Left kidney (tissue), 2 donors: Measurements from ENCODE around the gene UGT1A6. TPM values are rescaled to one million over a fixed set of nuclear protein-coding genes. Genes with fewer than 3 reads are reported as not detected.
"Not testable (repeated sequence)": the region's sequence is repeated elsewhere in the genome, so short reads cannot be mapped to it uniquely, and the experiment has no call there.

Experiments used
- DNase-seq: peaks from one replicate; pipeline ENCODE4 v3.0.0-alpha.2; 2013
- polyA plus RNA-seq: library from polyadenylated mRNA; unstranded; fragments of 120-200 nt; gene quantifications from one replicate; pipeline ENCODE4 v1.2.1, GENCODE V29; 2013; ENCODE audit not compliant: insufficient read length

UGT1A6 gene
- polyA plus RNA-seq, 1 donor, result 2.7 TPM

DNA sequence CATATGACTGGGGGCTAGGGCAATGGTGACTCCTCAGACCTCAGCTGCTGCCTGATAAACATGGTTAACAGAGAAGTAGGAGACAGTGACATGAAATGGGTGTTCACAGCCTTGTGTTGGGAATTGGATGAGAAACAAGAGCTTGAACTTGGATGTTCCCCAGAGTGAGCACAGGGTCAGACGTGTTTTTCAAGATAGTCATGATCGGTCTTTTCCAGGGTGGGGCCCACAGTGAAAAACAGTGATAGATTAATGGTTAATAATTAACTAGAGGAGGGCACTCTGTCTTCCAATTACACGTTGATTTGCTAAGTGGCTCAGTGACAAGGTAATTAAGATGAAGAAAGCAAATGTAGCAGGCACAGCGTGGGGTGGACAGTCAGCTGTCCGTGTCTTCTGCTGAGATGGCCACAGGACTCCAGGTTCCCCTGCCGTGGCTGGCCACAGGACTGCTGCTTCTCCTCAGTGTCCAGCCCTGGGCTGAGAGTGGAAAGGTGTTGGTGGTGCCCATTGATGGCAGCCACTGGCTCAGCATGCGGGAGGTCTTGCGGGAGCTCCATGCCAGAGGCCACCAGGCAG lies 36.1 kb downstream of the UGT1A6 start, which contains the start of gene UGT1A3:
Gene UGT1A3 (plus strand): TSS at position 320 of the 579 bp plus-strand sequence. CDS start 85 bp downstream, at position 405.
- DNase-seq, result no peak

DNA sequence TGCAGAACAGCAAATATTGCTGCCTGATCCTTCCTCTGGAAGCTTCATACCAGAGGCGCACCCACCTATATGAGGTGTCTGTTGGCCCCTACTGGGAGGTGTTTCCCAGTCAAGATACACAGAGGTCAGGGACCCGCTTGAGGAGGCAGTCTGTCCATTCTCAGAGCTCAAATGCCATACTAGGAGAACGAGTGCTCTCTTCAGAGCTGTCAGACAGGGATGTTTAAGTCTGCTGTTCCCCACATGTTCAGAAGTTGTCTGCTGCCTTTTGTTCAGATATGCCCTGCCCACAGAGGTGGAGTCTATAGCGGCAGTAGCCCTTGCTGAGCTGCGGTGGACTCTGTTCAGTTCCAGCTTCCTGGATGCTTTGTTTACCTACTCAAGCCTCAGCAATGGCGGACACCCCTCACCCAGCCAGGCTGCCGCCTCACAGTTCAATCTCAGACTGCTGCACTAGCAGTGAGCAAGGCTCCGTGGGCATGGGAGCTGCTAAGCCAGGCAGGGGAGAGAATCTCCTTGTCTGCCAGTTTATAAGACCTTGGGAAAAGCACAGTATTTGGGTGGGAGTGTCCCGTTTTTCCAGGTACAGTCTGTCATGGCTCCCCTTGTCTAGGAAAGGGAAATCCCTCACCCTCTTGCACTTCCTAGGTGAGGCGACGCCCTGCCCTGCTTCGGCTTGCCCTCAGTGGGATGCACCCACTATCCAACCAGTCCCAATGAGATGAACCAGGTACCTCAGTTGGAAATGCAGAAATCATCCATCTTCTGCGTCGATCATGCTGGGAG lies 44.4 kb downstream of the UGT1A6 start:
- not testable (repeated sequence) for DNase-seq

DNA sequence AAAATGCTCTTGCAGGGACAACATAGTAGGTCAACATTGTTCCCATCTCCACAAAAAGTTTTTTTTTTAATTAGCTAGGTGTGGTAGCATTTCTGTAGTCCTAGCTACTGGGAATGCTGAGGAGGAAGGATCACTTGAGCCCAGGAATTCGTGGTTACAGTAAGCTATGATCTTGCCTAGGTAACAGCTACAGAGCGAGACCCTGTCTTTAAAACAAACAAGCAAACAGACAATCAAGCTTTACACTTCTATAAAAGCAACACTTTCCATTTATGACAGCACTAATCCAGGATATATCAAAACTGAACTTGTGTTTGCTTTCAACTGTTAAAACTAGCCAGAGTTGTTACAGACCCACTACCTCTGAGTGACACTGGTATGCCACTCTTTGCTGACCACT lies 48.2 kb downstream of the UGT1A6 start:
- no peak for DNase-seq

DNA sequence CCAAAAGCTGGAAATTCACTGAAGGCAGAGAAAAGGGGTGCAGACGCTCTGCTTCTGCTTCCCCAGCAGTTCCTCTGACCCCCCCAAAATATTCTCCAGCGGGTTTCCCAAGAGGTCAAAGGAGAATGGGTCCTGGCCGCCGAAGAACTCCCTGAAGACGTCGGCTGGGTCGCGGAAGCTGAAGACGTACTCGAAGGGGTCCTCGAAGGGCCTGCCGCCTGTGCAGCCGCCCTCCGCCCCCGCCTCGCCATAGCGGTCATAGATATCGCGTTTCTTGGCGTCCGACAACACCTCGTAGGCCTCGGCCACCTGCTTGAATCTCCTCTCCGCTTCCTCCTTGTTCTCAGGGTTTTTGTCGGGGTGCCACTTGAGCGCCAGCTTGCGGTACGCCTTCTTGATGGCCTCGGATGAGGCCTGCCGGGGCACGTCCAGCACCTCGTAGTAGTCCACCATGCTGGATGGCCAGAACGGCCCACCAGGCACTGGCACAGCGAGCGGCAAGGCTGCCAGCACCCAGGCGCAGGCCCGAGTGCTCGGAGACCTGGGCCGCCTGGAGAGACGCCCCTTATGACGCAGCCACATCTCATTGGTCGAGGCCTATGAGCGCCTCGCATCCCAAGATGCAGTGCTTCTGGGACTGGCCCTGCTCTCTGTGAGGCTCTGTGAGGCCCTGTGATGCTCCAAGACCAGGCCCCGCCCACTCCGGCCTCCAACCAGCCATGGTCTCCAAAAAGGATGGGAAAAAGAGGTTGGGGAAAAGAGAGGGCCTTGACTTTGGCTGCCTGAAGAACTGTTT lies 51.0 kb downstream of the UGT1A6 start:
- no peak for DNase-seq

DNA sequence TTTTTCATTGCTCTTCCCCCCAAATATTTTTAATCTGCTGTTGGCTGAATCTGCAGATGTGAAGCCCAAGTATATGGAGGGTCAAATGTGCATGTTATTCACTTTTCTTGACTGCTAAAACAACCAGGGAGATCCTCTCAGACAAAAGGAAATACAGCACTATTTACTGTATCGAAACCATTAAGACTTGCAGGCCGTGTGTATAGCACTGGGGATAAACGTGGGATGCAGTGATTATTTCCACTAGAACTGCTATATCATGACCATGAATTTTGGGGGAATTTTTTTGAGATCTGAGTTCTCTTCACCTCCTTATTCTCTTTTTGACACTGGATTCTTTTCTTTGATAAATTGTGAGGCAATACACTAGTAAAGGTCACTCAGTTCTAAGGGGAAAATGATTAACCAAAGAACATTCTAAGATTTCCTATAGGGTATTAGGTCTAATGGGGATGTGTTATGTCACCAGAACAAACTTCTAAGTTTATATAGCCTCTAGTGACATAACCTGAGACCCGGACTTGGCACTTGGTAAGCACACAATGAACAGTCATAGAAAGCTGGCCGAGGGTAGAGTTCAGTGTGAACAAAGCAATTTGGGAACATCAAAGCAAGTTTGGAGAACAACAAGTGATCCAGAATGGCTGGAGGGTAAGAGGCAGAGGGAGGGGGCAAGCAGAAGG lies 52.5 kb downstream of the UGT1A6 start:
- no peak for DNase-seq

DNA sequence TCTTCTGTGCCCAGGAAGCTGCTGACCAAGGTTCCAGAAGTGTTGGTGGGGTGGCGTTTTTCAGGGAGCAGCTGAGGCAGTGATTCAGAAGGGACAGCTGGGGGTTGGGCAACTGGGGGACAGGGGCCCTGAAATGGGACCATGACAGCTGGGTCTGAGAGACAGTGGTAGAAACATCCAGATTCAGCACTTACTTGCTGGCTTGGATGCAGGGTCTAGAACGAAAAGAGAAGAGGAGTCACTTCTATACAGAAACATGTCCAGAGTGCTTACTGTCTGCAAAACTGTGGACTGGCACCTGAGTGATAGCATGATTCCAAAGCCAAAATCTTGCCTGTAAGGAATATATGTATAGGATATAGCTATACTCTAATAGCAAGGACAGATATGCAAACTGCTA lies 53.1 kb downstream of the UGT1A6 start:
- not testable (repeated sequence) for DNase-seq

DNA sequence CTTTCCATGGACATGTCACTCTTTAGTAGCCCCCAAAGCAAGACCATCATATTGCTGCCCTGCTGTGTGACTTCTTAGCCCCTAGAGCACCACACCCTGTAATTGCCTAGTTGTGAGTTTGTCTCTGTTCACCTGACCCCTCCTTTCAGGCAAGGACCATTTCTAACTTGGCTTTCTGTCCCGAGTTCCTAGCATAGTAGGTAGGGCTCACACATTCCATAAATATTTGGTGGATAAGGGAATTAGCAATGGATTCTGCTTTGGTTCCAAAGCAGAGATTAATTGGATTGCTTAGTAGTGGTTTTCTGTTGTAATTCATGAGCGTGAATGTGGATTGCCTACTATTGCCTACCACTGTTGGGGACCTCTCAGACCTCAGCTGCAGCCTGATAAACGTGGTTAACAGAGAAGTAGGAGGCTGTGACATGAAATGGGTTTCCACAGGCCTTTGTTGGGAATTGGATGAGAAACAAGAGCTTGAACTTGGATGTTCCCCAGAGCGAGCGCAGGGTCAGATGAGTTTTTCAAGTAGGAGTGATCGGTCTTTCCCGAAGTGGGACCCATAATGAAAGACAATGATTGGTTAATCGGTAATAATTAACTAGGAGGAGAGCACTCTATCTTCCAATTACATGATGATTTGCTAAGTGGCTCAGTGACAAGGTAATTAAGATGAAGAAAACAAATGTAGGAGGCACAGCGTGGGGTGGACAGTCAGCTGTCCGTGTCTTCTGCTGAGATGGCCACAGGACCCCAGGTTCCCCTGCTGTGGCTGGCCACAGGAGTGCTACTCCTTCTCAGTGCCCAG lies 54.0 kb downstream of the UGT1A6 start:
- DNase-seq, result no peak

DNA sequence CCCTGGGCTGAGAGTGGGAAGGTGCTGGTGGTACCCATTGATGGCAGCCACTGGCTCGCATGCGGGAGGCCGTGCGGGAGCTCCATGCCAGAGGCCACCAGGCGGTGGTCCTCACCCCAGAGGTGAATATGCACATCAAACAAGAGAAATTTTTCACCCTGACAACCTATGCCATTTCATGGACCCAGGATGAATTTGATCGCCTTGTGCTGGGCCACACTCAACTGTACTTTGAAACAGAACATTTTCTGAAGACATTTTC lies 54.5 kb downstream of the UGT1A6 start:
- no peak for DNase-seq

DNA sequence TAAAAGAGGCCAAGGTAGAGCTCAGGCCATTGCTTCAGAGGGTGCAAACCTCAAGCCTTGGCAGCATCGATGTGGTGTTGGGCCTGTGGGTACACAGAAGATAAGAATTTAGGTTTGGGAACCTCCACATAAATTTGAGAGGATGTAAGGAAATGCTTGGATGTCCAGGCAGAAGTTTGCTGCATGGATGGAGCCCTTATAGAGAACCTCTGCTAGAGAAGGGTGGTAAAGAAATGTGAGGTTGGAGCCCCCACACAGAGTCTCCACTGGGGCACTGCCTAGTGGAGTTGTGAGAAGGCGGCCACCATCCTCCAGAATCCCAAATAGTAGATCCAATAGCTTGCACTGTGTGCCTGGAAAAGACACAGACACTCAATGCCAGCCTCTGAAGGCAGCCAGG lies 58.0 kb downstream of the UGT1A6 start:
- not testable (repeated sequence) for DNase-seq

DNA sequence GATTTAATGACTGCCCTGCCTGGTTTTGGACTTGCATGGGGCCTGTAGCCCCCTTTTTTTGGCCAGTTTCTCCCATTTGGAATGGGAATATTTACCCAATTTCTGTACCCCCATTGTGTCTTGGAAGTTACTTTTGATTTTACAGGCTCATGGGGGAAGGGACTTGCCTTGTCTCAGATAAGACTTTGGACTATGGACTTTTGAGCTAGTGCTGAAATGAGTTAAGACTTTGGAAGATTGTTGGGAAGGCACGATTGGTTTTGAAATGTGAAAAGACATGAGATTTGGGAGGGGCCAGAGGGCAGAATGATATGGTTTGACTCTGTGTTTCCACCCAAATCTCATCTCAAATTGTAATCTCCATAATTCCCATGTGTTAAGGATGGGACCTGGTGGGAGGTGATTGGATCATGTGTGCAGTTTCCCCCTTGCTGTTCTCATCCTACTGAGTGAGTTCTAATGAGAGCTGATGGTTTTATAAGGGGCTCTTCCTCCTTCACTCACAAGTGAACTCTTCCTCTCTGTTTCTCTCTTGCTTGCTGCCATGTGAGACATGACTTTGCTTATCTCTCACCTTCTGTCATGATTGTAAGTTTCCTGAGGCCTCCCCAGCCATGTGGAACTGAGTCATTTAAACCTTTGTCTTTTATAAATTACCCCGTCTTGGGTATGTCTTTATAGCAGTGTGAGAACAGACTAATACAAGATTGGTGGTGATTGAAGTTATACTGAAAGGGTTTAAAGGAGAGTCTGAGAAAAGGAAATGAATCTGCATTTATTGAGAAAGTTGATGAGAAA lies 58.7 kb downstream of the UGT1A6 start:
- not testable (repeated sequence) for DNase-seq

DNA sequence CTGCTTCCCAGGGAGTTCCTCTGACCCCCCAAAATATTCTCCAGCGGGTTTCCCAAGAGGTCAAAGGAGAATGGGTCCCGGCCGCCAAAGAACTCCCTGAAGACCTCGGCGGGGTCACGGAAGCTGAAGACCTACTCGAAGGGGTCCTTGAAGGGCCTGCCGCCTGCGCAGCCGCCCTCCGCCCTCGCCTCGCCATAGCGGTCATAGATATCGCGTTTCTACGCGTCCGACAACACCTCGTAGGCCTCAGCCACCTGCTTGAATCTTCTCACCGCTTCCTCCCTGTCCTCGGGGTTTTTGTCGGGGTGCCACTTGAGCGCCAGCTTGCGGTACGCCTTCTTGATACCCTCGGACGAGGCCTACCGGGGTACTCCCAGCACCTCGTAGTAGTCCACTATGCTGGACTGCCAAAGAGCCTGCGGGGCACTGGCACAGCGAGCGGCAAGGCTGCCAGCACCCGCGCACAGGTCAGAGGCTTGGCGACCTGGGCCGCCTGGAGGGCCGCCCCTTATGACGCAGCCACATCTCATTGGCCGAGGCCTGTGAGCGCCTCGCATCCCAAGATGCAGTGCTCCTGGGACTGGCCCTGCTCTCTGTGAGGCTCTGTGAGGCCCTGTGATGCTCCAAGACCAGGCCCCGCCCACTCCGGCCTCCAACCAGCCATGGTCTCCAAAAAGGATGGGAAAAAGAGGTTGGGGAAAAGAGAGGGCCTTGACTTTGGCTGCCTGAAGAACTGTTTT lies 62.4 kb downstream of the UGT1A6 start:
- no peak for DNase-seq

DNA sequence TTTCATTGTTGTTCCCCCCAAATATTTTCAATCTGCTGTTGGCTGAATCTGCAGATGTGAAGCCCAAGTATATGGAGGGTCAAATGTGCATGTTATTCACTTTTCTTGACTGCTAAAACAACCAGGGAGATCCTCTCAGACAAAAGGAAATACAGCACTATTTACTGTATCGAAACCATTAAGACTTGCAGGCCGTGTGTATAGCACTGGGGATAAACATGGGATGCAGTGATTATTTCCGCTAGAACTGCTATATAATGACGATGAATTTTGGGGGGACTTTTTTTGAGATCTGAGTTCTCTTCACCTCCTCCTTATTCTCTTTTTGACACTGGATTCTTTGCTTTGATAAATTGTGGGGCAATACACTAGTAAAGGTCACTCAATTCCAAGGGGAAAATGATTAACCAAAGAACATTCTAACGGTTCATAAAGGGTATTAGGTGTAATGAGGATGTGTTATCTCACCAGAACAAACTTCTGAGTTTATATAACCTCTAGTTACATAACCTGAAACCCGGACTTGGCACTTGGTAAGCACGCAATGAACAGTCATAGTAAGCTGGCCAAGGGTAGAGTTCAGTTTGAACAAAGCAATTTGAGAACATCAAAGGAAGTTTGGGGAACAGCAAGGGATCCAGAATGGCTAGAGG lies 63.9 kb downstream of the UGT1A6 start:
- DNase-seq, result no peak

DNA sequence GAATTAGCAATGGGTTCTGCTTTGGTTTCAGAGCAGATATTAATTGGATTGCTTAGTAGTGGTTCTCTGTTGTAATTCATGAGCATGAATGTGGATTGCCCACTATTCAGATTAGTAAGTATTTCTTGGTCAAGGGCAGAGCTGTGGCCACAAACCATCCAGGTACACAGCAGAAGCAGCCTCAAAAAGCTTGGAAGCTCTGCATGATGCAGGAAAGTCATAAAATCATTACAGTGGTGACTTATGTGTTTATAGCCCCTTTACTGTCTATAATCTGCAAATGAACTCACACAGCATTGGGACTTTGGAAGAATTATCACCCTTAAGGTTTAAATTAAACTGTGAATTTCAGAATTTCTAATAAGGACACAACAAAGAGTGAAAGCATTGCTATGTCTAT lies 65.5 kb downstream of the UGT1A6 start:
- no peak for DNase-seq

DNA sequence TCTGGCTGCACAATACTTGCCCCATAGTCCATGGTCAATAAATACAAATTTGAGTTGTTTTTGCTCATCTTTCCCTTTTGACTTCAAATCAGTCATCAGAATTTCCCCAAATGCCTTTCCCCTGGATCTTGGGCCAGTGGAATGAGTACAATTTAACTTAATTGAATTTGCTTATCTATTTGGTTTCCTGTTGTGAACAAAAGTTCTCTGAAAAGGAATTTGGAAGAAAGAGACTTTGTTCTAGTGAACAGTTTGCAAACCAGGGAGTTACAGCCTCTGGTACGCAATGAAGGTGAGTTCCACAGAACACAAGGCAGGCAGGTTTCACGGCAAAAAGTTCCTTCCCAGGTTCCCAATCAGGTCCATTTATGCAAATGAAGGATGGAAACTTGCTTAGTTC lies 66.2 kb downstream of the UGT1A6 start:
- no peak for DNase-seq

DNA sequence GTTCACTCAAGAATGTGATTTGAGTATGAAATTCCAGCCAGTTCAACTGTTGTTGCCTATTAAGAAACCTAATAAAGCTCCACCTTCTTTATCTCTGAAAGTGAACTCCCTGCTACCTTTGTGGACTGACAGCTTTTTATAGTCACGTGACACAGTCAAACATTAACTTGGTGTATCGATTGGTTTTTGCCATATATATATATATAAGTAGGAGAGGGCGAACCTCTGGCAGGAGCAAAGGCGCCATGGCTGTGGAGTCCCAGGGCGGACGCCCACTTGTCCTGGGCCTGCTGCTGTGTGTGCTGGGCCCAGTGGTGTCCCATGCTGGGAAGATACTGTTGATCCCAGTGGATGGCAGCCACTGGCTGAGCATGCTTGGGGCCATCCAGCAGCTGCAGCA lies 67.4 kb downstream of the UGT1A6 start, which contains the start of gene UGT1A1:
Gene UGT1A1 (plus strand): TSS at position 228 of the 400 bp plus-strand sequence. CDS start 18 bp downstream, at position 246.
- no peak for DNase-seq

DNA sequence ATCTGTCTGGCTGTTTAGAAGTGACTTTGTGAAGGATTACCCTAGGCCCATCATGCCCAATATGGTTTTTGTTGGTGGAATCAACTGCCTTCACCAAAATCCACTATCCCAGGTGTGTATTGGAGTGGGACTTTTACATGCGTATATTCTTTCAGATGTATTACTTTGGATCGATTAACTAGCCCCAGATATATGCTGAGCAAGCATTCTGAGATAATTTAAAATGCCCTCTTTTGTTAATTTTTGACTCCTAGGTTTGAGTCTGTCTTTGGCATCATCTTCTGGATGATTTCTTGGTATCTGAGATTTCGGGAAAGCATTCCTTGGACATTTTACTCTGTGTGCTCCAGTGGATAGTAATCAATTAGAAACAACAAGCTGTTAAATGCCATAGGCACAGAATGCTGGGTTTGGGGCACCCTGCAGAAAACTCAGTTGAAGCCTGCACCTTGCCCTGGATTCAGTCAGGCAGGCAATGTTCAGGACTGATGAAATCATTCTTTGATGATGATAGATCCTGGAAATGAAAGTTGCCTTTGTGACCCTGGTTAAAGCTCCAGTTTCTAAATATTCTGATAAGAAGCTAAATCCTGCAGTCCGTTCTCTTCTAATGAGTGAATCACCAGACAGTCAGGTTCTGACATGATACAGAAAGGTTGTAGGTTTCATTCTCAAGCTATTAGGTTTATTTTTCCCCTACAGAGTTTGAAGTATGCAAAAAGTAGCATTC lies 68.5 kb downstream of the UGT1A6 start:
- no peak for DNase-seq

DNA sequence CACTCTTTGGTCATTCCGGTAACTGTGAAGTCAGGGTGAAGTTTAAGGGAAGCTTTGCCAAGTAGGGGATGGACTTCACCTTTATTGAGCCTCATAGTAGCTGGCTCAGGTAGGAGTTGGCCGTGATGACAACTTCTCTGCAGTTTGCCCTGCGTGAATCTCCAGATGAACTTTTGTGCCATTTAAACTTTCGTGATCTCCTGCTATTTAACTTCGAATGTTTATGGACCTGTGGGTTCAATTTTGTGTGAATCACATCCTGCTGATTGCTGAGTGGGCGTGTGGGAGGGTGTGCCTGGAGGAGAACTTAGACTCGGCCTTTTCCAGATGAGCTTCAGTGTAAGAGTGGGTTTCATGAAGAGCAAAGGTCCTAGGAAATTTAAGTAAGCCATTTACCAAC lies 71.6 kb downstream of the UGT1A6 start:
- DNase-seq, result no peak

DNA sequence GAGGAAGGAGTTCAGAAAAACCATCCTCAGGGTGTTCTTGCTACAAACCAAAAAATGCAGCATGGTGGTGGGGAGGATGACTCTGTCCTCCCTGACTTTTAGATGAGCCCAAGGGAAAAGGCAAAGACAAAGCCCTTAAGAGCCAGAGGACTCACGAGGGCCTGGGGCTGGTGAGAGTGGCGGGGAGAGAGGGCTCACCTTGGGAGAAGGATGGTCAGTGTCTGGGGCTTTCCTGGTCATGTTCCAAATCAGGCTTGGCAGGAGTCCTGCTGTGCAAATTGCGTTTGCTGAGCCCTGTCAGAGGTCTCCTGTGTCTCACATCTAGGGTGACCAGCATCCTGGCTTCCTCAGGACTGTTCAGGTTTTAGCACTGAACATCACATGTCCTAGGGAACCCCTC lies 72.1 kb downstream of the UGT1A6 start:
- no peak for DNase-seq

DNA sequence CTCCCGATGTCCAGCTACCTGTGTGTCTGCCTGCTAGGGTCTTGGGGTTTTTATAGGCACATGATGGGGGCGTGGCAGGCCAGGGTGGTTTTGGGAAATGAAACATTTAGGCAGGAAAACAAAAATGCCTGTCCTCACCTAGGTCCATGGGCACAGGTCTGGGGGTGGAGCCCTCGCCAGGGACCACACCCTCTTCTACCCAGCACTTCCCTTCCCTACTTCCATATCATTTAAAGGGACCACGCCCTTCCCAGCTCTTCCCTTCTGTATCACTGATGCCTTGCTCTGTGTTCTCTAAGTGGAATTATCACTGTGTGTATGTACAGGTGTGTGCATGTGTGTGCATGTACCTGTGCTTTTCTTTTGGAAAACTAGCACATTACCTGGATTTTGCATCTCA lies 73.7 kb downstream of the UGT1A6 start:
- no peak for DNase-seq
